Stimulated activated CD8-positive, alpha-beta memory T cell treated with anti-CD3 and anti-CD28 coated beads, Interleukin-12 subunit alpha, Interleukin-12 subunit beta, amount 100 ng/mL, for 4 hours (primary cell): ENCODE data around the gene ETV1.
"Not testable (repeated sequence)": the region's sequence is repeated elsewhere in the genome, so short reads cannot be mapped to it uniquely, and the experiment has no call there.

Experiments
- DNase-seq: peaks from one replicate; pipeline ENCODE4 v3.0.0-alpha.2; 2020; ENCODE audit warnings: low read depth

The ETV1 gene

DNA sequence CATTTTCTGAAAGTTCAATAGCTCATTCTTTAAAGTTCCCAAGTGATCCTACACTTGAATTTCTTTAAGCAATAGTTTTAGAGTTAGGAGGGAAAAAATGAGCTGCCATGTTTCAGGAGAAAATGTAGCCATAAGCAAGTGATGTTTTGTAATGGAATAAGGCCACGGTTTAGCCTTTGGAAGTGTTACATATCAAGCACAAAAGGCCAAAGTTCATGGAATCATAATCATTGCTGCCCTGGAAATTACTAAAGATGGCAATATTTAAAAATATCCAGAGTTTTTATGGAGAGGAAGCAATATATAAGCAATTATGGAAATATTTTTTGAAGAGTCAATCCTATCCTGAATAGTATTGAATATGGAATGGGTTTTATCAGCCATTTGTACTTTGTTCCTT lies 68.4 kb downstream of the ETV1 start:
- no peak for DNase-seq

DNA sequence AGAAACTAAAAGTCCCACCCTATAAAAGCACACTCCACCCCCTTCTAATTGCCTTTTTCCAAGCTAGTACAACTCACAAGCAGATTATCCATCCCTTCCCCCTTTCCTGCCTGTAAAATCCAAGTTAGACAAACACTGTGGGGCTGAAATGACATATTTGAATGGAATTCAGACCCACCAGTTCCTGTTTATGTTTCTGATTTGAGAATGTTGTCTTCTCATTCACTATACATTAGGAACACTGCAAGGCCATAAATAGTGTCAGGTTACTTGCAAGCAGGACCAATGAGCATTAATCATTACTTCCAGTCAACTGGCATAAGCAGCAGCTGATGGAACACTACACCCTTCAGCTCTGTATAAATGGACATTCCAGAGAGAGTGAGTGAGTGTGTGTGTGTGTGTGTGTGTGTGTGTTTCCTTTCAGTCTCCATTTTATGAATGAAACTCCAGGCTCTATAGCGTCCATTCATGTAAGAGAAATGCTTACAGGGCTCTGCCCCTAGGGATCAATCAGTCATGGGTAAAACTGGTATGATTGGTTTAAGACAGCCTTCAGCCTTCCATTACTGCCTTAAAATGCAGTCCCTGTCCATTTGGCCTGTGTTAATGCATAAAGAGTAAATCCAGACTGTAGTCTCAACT lies 69.3 kb downstream of the ETV1 start:
- no peak for DNase-seq

DNA sequence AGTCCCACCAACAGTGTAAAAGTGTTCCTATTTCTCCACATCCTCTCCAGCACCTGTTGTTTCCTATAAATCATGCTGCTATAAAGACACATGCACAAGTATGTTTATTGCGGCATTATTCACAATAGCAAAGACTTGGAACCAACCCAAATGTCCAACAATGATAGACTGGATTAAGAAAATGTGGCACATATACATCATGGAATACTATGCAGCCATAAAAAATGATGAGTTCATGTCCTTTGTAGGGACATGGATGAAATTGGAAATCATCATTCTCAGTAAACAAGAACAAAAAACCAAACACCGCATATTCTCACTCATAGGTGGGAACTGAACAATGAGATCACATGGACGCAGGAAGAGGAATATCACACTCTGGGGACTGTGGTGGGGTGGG lies 71.1 kb downstream of the ETV1 start:
- not testable (repeated sequence) for DNase-seq

DNA sequence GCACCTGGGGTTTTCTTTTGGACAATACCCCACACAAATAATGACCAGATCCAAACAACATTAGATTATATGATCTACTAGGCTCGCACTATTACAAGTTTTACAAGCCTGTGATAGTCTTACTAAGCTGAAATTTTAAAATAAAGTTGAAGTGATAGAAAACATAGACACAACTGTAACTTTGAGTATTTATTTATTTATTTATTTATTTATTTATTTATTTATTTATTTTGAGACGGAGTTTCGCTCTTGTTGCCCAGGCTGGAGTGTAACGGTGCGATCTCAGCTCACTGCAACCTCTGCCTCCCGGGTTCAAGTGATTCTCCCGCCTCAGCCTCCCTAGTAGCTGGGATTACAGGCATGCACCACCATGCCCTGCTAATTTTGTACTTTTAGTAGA lies 72.4 kb downstream of the ETV1 start:
- DNase-seq: not testable (repeated sequence)

DNA sequence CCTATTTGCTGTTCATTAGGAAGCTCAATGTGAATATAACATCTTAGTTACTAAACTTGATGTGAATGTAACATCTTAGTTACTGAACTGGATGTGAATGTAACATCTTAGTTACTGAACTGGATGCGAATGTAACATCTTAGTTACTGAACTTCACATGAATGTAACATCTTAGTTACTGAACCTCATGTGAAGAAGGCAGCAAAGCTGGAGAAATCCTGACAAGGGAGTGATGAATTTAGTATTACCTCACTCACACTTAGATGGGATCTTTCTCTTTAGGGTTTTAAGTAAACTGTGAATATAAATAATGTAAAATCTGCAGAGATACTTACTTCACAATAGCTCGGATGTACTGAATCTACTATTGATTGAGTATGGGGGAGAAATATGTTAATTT lies 73.6 kb downstream of the ETV1 start:
- DNase-seq: no peak

DNA sequence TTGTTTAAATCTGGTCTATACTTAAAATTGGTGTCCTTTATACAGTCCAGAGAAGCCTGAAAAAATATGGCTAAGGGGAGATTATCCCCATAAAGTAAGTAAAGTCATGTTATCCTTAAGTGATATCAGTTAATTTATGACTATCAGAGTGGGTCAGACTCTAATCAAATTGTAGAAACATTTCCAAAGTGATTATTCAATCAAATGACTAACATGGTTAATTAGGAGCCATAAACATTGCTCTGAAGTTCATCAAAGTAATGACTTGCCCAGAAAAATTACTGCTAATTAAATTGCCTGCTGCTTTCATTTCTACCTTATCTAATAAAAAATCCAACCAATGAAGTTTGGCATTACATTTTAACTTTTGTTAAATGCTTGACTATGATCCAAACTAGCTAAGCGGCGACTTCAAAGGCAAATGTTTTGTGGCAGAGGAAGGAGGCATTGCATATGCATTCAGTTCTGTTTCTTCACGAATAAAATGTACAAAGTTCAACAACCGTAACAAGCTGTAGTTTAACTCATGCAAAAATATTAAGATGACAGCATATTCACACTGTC lies 76.7 kb downstream of the ETV1 start:
- no peak for DNase-seq

DNA sequence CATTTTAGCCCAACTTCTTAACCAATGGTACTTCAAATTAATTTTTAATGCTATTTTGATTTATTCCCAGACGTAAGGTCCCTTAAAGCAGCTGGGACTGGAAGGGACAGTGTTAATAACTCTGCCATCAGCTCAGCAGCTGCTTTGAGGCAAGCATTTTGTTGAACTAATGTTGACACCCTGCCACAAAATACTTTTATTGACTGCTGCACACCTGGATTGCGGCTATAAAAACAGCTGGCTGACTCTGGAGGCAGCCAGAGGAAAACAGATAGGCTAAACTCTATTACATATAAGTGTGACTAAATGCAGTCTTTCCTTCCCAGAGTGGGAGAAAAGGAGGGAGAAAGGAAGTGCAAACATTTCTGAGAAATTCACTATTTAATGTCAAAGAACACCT lies 77.6 kb downstream of the ETV1 start:
- no peak for DNase-seq

DNA sequence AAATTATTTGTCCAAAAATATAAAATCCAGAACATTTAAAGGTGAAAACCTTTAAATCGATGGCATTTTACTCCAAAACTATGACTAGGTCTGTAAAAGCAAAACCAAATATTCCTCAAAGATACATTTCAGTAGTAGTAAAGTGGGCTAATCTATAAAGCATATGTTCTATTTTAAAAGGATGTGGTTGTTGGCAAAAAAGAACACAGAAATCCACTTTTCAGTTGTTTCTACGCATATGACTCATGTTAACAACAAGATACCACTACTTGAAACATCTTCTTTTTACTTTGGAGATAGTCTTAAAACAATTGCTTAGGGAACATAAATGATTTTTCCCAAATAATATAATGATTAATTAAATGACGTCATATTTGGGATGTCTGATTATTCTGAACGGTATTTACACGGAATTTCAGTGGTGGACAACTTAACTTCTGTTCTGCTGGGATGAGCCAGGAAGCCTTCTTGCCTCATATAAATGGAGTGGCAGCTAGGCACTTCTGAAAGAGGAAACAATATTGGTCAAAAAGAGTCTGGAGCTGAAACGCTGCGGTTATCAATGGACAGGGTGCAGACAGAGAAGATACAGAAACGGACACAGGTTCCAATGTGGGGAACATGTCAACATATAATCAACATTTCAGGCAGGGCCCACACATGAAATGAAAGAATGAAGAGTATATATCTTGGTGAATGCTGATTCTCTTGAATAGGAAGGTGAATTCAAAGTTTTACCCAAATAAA lies 78.5 kb downstream of the ETV1 start:
- DNase-seq: no peak

DNA sequence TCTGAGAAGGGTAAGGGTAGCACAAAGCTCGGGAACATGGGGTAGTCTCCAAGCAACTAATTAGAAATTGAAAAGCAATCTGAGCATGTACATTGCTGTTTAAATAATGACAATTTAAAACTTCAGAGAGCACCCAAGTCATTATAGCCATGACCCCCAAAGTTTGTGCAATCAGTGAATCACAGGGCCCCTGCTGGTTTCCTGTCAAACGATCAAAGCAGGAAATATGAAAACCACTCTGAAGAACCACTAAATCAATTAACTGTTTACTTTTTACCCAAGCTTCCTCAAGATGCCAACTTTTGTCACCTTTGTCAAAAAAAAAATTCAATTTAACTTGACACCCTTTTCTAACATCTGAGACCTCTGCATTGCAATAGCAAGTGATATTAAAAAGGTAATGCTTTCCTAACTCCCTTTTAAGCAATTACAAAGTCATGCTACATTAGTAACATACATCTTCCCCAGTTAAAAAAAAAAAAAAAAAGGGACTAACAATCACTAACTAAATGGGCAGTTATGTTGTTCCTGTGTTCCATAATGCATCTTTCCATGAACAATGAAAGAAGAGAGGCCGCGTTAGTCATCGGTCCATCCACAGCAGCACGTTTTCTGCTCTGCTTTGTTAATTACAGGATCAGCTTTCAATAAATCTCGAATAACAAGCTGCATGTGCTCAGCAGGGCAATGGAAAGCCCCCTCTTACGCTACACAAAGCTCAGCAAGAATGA lies 80.6 kb downstream of the ETV1 start:
- no peak for DNase-seq

DNA sequence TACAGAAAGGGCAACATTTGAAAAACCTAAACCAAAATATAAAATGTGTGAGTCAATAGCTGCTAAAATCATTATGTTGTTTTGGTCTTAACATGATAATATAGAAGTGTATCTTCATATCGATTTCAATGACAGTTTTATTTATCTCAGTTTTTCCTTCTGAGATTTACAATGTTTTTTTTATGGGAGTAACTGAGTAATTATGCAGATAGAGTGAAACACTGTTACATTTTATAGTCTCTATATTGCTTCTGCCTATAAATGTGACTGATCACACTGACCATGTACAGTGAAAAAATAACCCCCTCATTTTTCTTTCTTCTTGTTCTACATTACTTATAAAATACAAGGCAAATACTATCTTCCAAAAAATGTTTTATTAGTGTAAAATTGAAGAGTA lies 81.6 kb downstream of the ETV1 start:
- no peak for DNase-seq

DNA sequence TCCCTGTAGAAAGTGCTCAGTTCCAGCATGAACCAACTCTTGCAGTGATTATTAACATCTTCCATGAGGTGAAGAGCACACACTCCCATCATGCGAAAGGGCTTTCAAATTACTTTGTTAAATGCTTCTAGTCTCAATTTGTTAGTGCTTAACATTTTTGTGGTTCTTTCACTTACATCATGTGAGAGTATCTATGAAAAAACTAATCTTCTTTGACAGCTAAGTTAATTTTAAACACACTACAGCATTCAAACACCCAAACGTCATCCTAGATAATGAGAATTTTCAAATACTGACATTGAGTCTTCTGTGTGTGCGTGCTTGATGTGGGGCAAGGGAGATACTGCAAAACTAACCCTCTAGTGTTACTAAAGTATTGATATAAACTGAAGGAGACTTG lies 84.8 kb downstream of the ETV1 start:
- DNase-seq: no peak

DNA sequence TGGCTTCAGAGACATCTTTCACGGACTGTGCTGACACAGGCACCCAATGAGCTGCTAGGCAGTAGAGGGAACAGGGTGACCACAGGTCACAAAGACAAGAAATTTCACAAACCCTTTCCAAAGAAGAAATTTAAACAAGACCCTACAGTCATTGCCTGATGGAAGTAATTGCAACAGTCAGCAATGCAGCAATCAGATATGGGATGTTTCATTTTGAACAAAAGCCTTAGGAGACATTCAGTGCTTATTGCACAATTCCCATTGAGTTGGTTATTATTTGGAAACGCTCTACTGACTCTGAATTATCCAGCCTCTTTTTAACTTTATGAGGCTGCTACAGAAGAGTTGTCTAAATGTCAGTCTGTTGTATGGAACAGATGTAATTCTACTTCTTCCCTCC lies 85.5 kb downstream of the ETV1 start:
- DNase-seq: no peak

DNA sequence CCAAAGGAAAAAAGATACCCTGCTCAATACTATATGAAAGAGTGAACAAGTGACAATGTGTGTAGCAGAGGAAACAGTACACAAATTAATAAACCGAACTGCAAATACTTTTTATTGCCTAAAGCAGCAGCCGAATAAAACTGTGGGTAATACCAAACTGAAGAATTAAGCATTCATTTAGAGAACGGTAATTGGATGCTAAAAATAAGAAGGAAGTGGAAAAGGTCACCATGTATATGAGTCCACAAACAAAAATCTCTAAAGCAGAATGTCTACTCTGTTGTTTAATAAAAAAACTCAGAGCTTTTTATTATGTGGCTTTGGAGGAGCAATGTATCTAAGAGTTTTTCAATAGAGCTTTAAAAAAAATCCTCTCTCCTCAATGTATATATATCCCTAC lies 87.9 kb downstream of the ETV1 start:
- DNase-seq: no peak

DNA sequence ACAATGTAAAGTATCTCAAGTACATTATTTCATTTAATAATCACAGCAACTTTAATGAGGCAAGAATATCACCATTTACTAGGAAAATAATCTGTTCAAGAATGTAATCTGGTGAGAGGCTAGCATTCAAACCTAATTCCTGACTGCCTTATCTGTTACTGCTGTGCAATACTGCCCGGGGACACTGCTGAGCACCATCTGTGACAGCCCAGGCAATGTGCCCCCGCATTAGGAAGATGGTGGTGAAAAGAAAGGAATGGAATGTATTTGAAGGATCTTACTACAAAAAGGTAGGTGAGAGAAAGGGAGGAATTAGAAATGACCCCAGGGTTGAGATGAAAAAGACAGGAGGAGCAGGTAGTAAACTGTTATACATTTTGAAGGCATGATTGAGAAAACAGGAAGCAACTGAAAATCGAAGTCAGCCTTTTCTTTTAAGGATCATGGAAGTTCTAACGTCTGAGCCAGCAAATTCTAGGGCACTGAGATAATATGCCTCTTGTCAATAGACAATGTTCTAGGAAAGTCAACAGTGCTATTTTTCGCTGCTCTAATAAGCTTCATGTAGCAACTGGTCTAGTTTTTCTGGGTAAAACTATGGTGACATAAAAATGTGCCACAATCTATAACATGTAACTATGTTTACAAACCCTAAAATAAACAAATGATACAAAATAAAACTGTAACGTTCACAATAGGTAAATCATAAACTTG lies 90.4 kb downstream of the ETV1 start:
- DNase-seq: no peak

DNA sequence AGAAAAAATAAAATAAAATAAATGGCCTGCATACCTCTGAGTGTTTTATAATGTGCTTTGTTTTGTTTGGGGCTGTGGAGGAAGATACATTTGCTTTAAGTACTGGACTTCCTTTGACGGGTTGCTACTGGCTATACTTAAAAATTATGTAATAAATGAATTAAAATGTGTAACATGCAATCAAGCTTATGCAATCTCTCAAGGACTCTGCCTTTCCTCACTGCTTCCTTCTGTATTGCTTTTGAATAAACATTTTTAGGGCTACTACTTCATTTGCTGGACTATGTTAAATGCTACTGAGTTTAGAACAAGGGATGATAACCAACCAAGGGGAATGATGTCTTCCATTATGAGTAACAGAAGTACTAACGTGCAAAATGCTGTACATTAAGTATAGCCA lies 91.6 kb downstream of the ETV1 start:
- no peak for DNase-seq

DNA sequence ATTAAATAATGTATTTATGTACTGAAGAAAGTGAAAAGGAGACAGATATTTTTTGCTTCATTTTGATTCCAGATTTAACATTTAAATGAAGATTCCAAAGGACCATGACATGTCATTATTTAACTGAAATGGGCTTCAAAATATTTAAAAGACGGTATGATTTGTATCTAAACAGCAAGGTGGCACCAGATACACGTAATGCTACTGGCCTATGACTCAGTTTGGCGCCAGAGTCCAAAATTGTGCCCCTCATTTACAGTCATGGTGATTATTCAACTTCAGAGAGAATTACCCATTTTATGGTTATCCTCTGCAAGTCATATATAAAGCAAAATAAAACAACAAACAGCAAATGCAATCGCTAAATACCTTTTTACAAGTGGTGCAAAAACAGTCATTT lies 94.5 kb downstream of the ETV1 start:
- no peak for DNase-seq

DNA sequence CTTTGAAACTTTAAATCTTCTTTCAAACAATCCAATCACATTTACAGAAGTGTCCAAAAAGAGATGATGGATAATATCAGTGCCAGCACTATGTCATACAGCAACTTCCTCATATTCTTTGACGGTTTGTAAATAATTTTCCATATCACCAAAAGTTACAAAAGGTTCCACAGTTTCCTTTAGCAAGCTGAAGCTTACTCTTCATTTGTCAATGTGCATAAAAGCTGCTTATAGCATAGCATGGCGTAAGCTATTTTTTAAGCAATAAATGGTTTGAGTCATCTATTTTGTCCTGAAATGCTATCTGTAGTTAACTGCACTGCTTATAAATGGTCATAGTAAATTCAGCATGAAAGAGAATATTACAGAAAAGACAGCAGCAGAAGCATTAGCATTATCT lies 95.1 kb downstream of the ETV1 start:
- no peak for DNase-seq

DNA sequence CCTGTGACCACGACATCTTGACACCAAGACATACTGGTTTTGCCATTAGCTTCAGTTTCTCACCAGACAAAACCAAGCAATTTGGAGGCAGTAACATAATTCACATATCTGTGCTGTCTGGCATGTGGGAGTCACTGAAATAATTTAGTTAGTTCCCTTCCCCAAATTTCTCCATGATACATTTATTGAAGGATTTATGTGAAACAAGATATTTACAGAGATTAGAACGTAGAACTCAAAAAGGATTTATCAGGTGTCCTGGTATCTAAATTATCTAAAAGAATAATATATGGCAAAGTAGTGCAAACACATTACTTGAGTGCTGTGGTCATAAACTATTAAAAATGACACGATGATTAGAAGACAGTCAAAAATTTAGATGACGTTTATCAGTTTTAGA lies 98.7 kb downstream of the ETV1 start:
- no peak for DNase-seq

DNA sequence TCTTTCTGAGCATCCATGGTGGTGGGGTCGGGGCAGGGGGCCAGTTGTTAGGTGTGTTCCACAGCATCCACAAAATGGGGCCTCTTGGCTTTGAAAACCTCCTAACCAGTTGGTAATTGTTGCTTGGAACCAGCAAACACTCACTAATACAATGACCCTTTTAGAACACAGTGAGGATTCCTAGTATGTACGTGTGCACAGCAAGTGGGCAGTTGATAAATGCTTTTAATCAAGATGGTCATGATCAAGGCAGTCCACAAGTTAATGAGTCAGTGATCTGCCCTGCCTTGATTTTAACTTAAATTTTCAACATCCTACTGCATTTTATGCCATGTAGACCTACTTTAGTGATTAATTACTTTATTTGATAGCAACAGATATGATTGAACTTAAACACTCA lies 103.1 kb downstream of the ETV1 start:
- DNase-seq: no peak

DNA sequence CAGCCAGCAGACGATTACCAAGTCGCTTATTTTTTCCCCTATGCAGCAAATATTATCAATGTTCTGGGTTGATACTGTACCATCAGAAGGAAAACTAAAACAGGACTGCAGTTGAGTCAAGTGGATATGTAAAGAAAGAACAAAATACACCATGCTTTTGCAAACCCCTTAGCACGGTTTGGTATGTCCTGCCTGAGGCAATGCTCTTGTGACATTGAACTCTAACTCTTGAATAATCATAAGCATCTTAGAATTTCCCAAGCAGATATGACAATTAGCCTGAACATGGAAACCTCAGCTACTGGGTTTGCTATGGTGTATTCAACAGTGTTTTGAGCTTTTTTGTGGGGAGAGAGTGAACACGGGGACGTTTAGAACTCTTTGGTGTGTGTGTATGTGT lies 107.4 kb downstream of the ETV1 start:
- DNase-seq: no peak

DNA sequence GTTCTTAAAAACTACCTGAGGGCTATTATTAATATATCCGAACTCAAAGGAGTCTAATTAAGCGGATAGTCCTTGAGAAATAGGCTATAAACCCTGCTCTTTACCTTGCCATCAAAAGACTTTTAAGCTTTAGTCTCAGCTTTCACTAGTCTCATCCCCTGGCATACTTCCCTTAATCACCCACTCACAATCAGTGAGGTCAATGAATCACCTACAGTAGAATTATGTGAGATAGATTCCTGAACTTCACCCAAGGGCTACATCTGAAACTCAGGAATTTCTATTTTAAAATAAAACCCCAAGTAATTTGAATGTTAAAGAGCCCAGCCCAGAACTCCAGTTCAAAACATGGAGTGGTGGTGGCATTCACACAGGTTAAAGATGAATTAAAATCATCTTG lies 108.7 kb downstream of the ETV1 start:
- no peak for DNase-seq

DNA sequence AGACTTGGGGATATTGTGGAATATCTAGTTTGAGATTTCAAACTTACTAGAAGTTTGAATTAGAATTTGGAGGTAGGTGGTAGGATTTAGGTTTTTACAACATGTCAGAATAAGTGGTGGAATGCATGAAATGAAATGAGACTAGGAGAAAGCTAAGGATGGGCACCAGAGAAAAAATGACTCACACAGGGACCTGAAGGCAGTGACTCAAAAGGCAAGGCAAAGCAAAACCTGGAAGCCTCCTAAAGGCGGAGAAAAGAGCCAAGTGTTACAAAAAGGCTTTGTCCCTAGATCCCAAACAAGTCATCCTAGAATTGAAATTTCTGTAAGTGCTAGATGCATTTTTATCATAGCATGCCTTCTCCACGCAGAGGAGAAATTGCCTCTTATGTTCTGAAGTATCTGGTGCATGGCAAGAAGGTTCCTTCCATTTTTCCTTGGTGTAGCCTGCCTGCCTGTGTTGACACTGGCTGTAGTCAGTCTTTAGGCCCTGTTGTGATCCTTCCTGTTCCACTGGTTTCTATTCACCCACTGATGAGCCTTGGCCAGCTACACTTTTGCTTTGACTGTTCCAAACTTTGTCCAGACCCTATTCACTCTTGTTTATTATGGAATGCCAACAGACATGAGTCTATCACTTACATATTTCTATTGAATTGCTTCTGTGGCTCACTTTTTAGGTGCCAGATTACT lies 109.3 kb downstream of the ETV1 start:
- DNase-seq: no peak
